Astrocyte (in vitro differentiated cells and primary cell): Measurements from ENCODE around the gene KCNQ5. TPM values are rescaled to one million over a fixed set of nuclear protein-coding genes. Genes with fewer than 3 reads are reported as not detected.

Source experiments
- DNase-seq: peaks from one replicate; pipeline ENCODE4 v3.0.0-alpha.2; 2010; ENCODE audit warnings: low read depth
- FAIRE-seq: peaks from 2 replicates; lab custom pipeline; 2011; peaks lifted over from hg19 to GRCh38; lab: Jason Lieb, UNC
- H2AFZ ChIP-seq: 2 replicates; pipeline ENCODE4 v1.6.0; 2012; ENCODE audit warnings: low read depth, low read length, inconsistent platforms
- H3K27ac ChIP-seq: 2 replicates; pipeline ENCODE4 v1.5.1; 2011; ENCODE audit warnings: low read depth, low read length, inconsistent platforms
- H3K27me3 ChIP-seq: 2 replicates; pipeline ENCODE4 v1.6.0; 2011; ENCODE audit warnings: low read length, inconsistent platforms; ENCODE audit not compliant: insufficient read depth
- H3K36me3 ChIP-seq: 2 replicates; pipeline ENCODE4 v1.5.1; 2011; ENCODE audit warnings: low read length, inconsistent platforms; ENCODE audit not compliant: insufficient read depth
- H3K4me1 ChIP-seq: 2 replicates; pipeline ENCODE4 v1.5.1; 2011; ENCODE audit warnings: low read length, inconsistent platforms; ENCODE audit not compliant: insufficient read depth
- H3K4me2 ChIP-seq: 2 replicates; pipeline ENCODE4 v1.6.0; 2012; ENCODE audit warnings: low read length, inconsistent platforms
- H3K4me3 ChIP-seq: 2 replicates; pipeline ENCODE4 v1.5.1; 2011; ENCODE audit warnings: low read depth, mild to moderate bottlenecking, low read length, inconsistent platforms; ENCODE audit not compliant: insufficient read depth
- H3K79me2 ChIP-seq: 2 replicates; pipeline ENCODE4 v1.6.0; 2012; ENCODE audit warnings: mild to moderate bottlenecking, low read length, inconsistent platforms; ENCODE audit not compliant: insufficient read depth
- H3K9ac ChIP-seq: 2 replicates; pipeline ENCODE4 v1.6.0; 2012; ENCODE audit warnings: mild to moderate bottlenecking, low read length, inconsistent platforms
- H3K9me3 ChIP-seq: 2 replicates; pipeline ENCODE4 v1.5.1; 2012; ENCODE audit warnings: low read depth, mild to moderate bottlenecking, low read length, inconsistent platforms; ENCODE audit not compliant: insufficient read depth
- H4K20me1 ChIP-seq: 2 replicates; pipeline ENCODE4 v1.6.0; 2012; ENCODE audit warnings: low read length, inconsistent platforms; ENCODE audit not compliant: insufficient read depth
- H3K27ac Mint-ChIP-seq: one replicate; pipeline ENCODE4 v1.8.0; 2021; ENCODE audit warnings: mild to moderate bottlenecking, mixed read lengths; ENCODE audit not compliant: unreplicated experiment
- H3K27me3 Mint-ChIP-seq: one replicate; pipeline ENCODE4 v1.8.0; 2021; ENCODE audit warnings: low read depth, mixed read lengths; ENCODE audit not compliant: unreplicated experiment
- H3K36me3 Mint-ChIP-seq: one replicate; pipeline ENCODE4 v1.8.0; 2021; ENCODE audit warnings: low read depth, mixed read lengths; ENCODE audit not compliant: unreplicated experiment
- H3K4me1 Mint-ChIP-seq: one replicate; pipeline ENCODE4 v1.8.0; 2021; ENCODE audit warnings: low read depth, mixed read lengths; ENCODE audit not compliant: unreplicated experiment
- H3K4me3 Mint-ChIP-seq: one replicate; pipeline ENCODE4 v1.8.0; 2021; ENCODE audit warnings: mild to moderate bottlenecking, moderate library complexity, mixed read lengths; ENCODE audit not compliant: unreplicated experiment
- H3K9me3 Mint-ChIP-seq: one replicate; pipeline ENCODE4 v1.8.0; 2021; ENCODE audit warnings: mild to moderate bottlenecking, mixed read lengths; ENCODE audit not compliant: unreplicated experiment
- CTCF ChIP-seq: IDR thresholded peaks from 2 replicates; pipeline ENCODE4 v1.5.1; 2011; ENCODE audit warnings: low read depth, mild to moderate bottlenecking, inconsistent platforms, low read length, moderate library complexity; ENCODE audit not compliant: insufficient read depth
- EZH2 ChIP-seq: IDR thresholded peaks from 2 replicates; pipeline ENCODE4 v1.6.1; 2012; ENCODE audit warnings: mild to moderate bottlenecking, low read length, inconsistent platforms; ENCODE audit not compliant: insufficient read depth
- total RNA-seq: library from RNA; stranded (reverse); gene quantifications from 2 replicates; pipeline ENCODE4 v1.2.1, GENCODE V29; 2021

KCNQ5 gene
- total RNA-seq, 1 donor from 2014 or later = 2.0 TPM

GRCh38 chr6:73203098-73203497 is 581.2 kb downstream of the KCNQ5 start:
- H3K4me1 Mint-ChIP-seq = peaks cover 2% of the 10 kb centered on the region
- Histone ChIP-seq H3K4me1 (no peaks in the 10 kb centered on the region), H3K9me3 (no peaks in the 10 kb centered on the region), H3K27ac (no peak overlapping the region), H3K4me2 (no peak overlapping the region), H2AFZ (no peak overlapping the region), H4K20me1 (no peaks in the 10 kb centered on the region), H3K27me3 (no peaks in the 10 kb centered on the region), H3K36me3 (no peaks in the 10 kb centered on the region), H3K4me3 (no peak overlapping the region), H3K79me2 (no peaks in the 10 kb centered on the region), H3K9ac (no peak overlapping the region)
- no peak overlapping the region for H3K4me3 Mint-ChIP-seq
- H3K27me3 Mint-ChIP-seq = no peaks in the 10 kb centered on the region
- FAIRE-seq (no peak), DNase-seq (no peak)
- TF ChIP-seq CTCF = no peak
- TF ChIP-seq EZH2 = no peak
- peaks cover 2% of the 10 kb centered on the region for H3K9me3 Mint-ChIP-seq
- no peaks in the 10 kb centered on the region for H3K36me3 Mint-ChIP-seq
- H3K27ac Mint-ChIP-seq = no peak overlapping the region

- Histone ChIP-seq H4K20me1 (no peaks in the 10 kb centered on the region), H3K4me1 (no peaks in the 10 kb centered on the region), H3K9ac (no peak overlapping the region), H2AFZ (no peak overlapping the region), H3K79me2 (no peaks in the 10 kb centered on the region), H3K9me3 (no peaks in the 10 kb centered on the region), H3K4me2 (no peak overlapping the region), H3K27ac (no peak overlapping the region), H3K36me3 (no peaks in the 10 kb centered on the region), H3K4me3 (no peak overlapping the region), H3K27me3 (no peaks in the 10 kb centered on the region)
- no peak for TF ChIP-seq CTCF
- TF ChIP-seq EZH2 = no peak
- H3K27me3 Mint-ChIP-seq = no peaks in the 10 kb centered on the region
- no peak for DNase-seq
- no peak overlapping the region for H3K27ac Mint-ChIP-seq
- no peaks in the 10 kb centered on the region for H3K36me3 Mint-ChIP-seq
- FAIRE-seq = no peak
- peaks cover 2% of the 10 kb centered on the region for H3K9me3 Mint-ChIP-seq
- H3K4me3 Mint-ChIP-seq = no peak overlapping the region
- peaks cover 2% of the 10 kb centered on the region for H3K4me1 Mint-ChIP-seq
Observed at GRCh38 chr6:73204252-73204651, 582.4 kb downstream of the KCNQ5 start.

- no peak overlapping the region for H3K9ac ChIP-seq
- no peak overlapping the region for H3K4me3 ChIP-seq
- no peaks in the 10 kb centered on the region for H4K20me1 ChIP-seq
- no peaks in the 10 kb centered on the region for H3K27me3 Mint-ChIP-seq
- H3K36me3 Mint-ChIP-seq = no peaks in the 10 kb centered on the region
- no peak overlapping the region for H3K4me3 Mint-ChIP-seq
- no peak overlapping the region for H3K27ac ChIP-seq
- H2AFZ ChIP-seq = no peak overlapping the region
- no peak overlapping the region for H3K27ac Mint-ChIP-seq
- no peaks in the 10 kb centered on the region for H3K36me3 ChIP-seq
- no peaks in the 10 kb centered on the region for H3K27me3 ChIP-seq
- H3K9me3 Mint-ChIP-seq = peaks cover 2% of the 10 kb centered on the region
- H3K4me1 Mint-ChIP-seq = no peaks in the 10 kb centered on the region
- no peaks in the 10 kb centered on the region for H3K9me3 ChIP-seq
- no peak for TF ChIP-seq CTCF
- TF ChIP-seq EZH2 = no peak
- FAIRE-seq = no peak
- no peaks in the 10 kb centered on the region for H3K79me2 ChIP-seq
- H3K4me2 ChIP-seq = no peak overlapping the region
- H3K4me1 ChIP-seq = no peaks in the 10 kb centered on the region
- peak; percentile 44 for DNase-seq
Observed at GRCh38 chr6:73207221-73207837, 585.5 kb downstream of the KCNQ5 start.
